Measurements from ENCODE around the gene CTIF.

Gene CTIF

GRCh38 chr18:48752478-48752877 is 213.6 kb downstream of the CTIF start:
- Histone ChIP-seq H3K36me3 (ENCODE audit: low read depth) (no peaks in the 10 kb centered on the region), H3K4me1 (ENCODE audit: insufficient read depth, poor library complexity, severe bottlenecking) (no peaks in the 10 kb centered on the region), H3K9me3 (ENCODE audit: severe bottlenecking) (no peaks in the 10 kb centered on the region), H3K27ac (ENCODE audit: poor library complexity, severe bottlenecking) (no peak overlapping the region), H3K27me3 (ENCODE audit: insufficient read depth, poor library complexity, severe bottlenecking) (no peaks in the 10 kb centered on the region), H3K4me3 (ENCODE audit: severe bottlenecking) (no peak overlapping the region)
- TF ChIP-seq CTCF (IDR thresholded peaks at IDR 0.05; ENCODE audit: poor library complexity, severe bottlenecking) = no peak
- DNase-seq (ENCODE audit: low spot score) = no peak
- ATAC-seq (ENCODE audit: low read depth) = no peak

- Histone ChIP-seq H3K27me3 (ENCODE audit: insufficient read depth, poor library complexity, severe bottlenecking) (no peaks in the 10 kb centered on the region), H3K4me3 (ENCODE audit: severe bottlenecking) (no peak overlapping the region), H3K4me1 (ENCODE audit: insufficient read depth, poor library complexity, severe bottlenecking) (no peaks in the 10 kb centered on the region), H3K36me3 (ENCODE audit: low read depth) (no peaks in the 10 kb centered on the region), H3K27ac (ENCODE audit: poor library complexity, severe bottlenecking) (no peak overlapping the region), H3K9me3 (ENCODE audit: severe bottlenecking) (no peaks in the 10 kb centered on the region)
- DNase-seq (ENCODE audit: low spot score) = no peak
- ATAC-seq (ENCODE audit: low read depth) = no peak
- TF ChIP-seq CTCF (IDR thresholded peaks at IDR 0.05; ENCODE audit: poor library complexity, severe bottlenecking) = no peak
Observed at GRCh38 chr18:48752928-48753327, 214.1 kb downstream of the CTIF start.

- no peak overlapping the region for H3K27ac ChIP-seq (ENCODE audit: poor library complexity, severe bottlenecking)
Observed at GRCh38 chr18:48753691-48754090, 214.9 kb downstream of the CTIF start.

GRCh38 chr18:48754559-48754958 is 215.7 kb downstream of the CTIF start:
- Histone ChIP-seq H3K4me3 (ENCODE audit: severe bottlenecking) (no peak overlapping the region), H3K27me3 (ENCODE audit: insufficient read depth, poor library complexity, severe bottlenecking) (no peaks in the 10 kb centered on the region), H3K4me1 (ENCODE audit: insufficient read depth, poor library complexity, severe bottlenecking) (no peaks in the 10 kb centered on the region), H3K9me3 (ENCODE audit: severe bottlenecking) (no peaks in the 10 kb centered on the region), H3K36me3 (ENCODE audit: low read depth) (no peaks in the 10 kb centered on the region), H3K27ac (ENCODE audit: poor library complexity, severe bottlenecking) (no peak overlapping the region)
- DNase-seq (ENCODE audit: low spot score) (no peak), ATAC-seq (ENCODE audit: low read depth) (no peak)
- TF ChIP-seq CTCF (IDR thresholded peaks at IDR 0.05; ENCODE audit: poor library complexity, severe bottlenecking) = no peak

More at GRCh38 chr18:48753691-48754090, 214.9 kb downstream of the CTIF start:
- DNase-seq (ENCODE audit: low spot score) = no peak
- H3K4me3 ChIP-seq (ENCODE audit: severe bottlenecking) = no peak overlapping the region
- H3K9me3 ChIP-seq (ENCODE audit: severe bottlenecking) = no peaks in the 10 kb centered on the region
- no peaks in the 10 kb centered on the region for H3K36me3 ChIP-seq (ENCODE audit: low read depth)
- TF ChIP-seq CTCF (IDR thresholded peaks at IDR 0.05; ENCODE audit: poor library complexity, severe bottlenecking) = no peak
- no peaks in the 10 kb centered on the region for H3K27me3 ChIP-seq (ENCODE audit: insufficient read depth, poor library complexity, severe bottlenecking)
- H3K4me1 ChIP-seq (ENCODE audit: insufficient read depth, poor library complexity, severe bottlenecking) = no peaks in the 10 kb centered on the region
- no peak for ATAC-seq (ENCODE audit: low read depth)

GRCh38 chr18:48754993-48755473 is 216.2 kb downstream of the CTIF start:
- no peak for TF ChIP-seq CTCF (IDR thresholded peaks at IDR 0.05; ENCODE audit: poor library complexity, severe bottlenecking)
- Histone ChIP-seq H3K27ac (ENCODE audit: poor library complexity, severe bottlenecking) (no peak overlapping the region), H3K4me3 (ENCODE audit: severe bottlenecking) (no peak overlapping the region), H3K4me1 (ENCODE audit: insufficient read depth, poor library complexity, severe bottlenecking) (no peaks in the 10 kb centered on the region), H3K9me3 (ENCODE audit: severe bottlenecking) (no peaks in the 10 kb centered on the region), H3K36me3 (ENCODE audit: low read depth) (no peaks in the 10 kb centered on the region), H3K27me3 (ENCODE audit: insufficient read depth, poor library complexity, severe bottlenecking) (no peaks in the 10 kb centered on the region)
- no peak for DNase-seq (ENCODE audit: low spot score)
- ATAC-seq (ENCODE audit: low read depth) = no peak
